HepG2 (cell line): ENCODE measurements around the gene CACNA1D. TPM values are rescaled to one million over a fixed set of nuclear protein-coding genes. Genes with fewer than 3 reads are reported as not detected.

Experiments
- DMAP1 ChIP-seq: IDR thresholded peaks from 2 replicates; pipeline ENCODE4 v1.6.1; 2016
- DNMT1 ChIP-seq: sonication (generic); formaldehyde crosslinking; IDR thresholded peaks from 2 replicates; pipeline ENCODE4 v1.5.1; 2020; ENCODE audit warnings: mild to moderate bottlenecking, missing genetic modification reagents
- EZH2 ChIP-seq: conservative IDR thresholded peaks from 2 replicates; pipeline ENCODE4 v1.6.1; 2012; ENCODE audit warnings: mild to moderate bottlenecking, low read depth, low read length, moderate library complexity
- JDP2 ChIP-seq: sonication (generic); formaldehyde crosslinking; IDR thresholded peaks from 2 replicates; pipeline ENCODE4 v1.8.1; 2022; ENCODE audit warnings: missing genetic modification reagents, borderline replicate concordance
- KLF11 ChIP-seq: IDR thresholded peaks from 2 replicates; pipeline ENCODE4 v1.6.1; 2016; ENCODE audit warnings: missing compliant biosample characterization
- KLF9 ChIP-seq: IDR thresholded peaks from 2 replicates; pipeline ENCODE4 v1.6.1; 2016; ENCODE audit warnings: low read depth
- NKX3-1 ChIP-seq: sonication (generic); formaldehyde crosslinking; IDR thresholded peaks from 2 replicates; pipeline ENCODE4 v1.5.0; 2020; ENCODE audit warnings: missing genetic modification reagents
- NR1H2 ChIP-seq: sonication (generic); formaldehyde crosslinking; IDR thresholded peaks from 2 replicates; pipeline ENCODE4 v1.8.1; 2022; ENCODE audit warnings: low read depth, missing genetic modification reagents, borderline replicate concordance
- POLR2AphosphoS2 ChIP-seq: IDR thresholded peaks from 2 replicates; pipeline ENCODE4 v1.6.1; 2011; ENCODE audit warnings: low read depth, low read length, improper control_type of control experiment
- RARG ChIP-seq: sonication (generic); formaldehyde crosslinking; IDR thresholded peaks from 2 replicates; pipeline ENCODE4 v1.4.0; 2020; ENCODE audit warnings: low read depth, mild to moderate bottlenecking, missing genetic modification reagents
- REPIN1 ChIP-seq: sonication (generic); formaldehyde crosslinking; IDR thresholded peaks from 2 replicates; pipeline ENCODE4 v1.8.0; 2022; ENCODE audit warnings: missing genetic modification reagents, low read depth, mild to moderate bottlenecking, borderline replicate concordance
- USF2 ChIP-seq, 2 experiments: sonication (generic) in 1 of 2; formaldehyde crosslinking in 1 of 2; IDR thresholded peaks; 2 replicates each; pipeline versions ENCODE4 v1.5.1 to v1.6.1; 2011 to 2020; ENCODE audit warnings: borderline replicate concordance in 1 of 2, low read depth in 1 of 2, low read length in 1 of 2, mild to moderate bottlenecking in 1 of 2, missing genetic modification reagents in 1 of 2, moderate library complexity in 1 of 2
- ZFP62 ChIP-seq: sonication (generic); formaldehyde crosslinking; IDR thresholded peaks from 2 replicates; pipeline ENCODE4 v1.4.0; 2020; ENCODE audit warnings: missing genetic modification reagents
- ZNF101 ChIP-seq: sonication (generic); formaldehyde crosslinking; IDR thresholded peaks from 2 replicates; pipeline ENCODE4 v1.4.0; 2020; ENCODE audit warnings: mild to moderate bottlenecking, low read depth, missing genetic modification reagents, borderline replicate concordance
- ZNF296 ChIP-seq: sonication (generic); formaldehyde crosslinking; conservative IDR thresholded peaks from 2 replicates; pipeline ENCODE4 v1.5.0; 2020; ENCODE audit warnings: mild to moderate bottlenecking, missing genetic modification reagents
- ZNF451 ChIP-seq: sonication (generic); formaldehyde crosslinking; IDR thresholded peaks from 2 replicates; pipeline ENCODE4 v1.5.0; 2020; ENCODE audit warnings: mild to moderate bottlenecking, missing genetic modification reagents
- ZNF713 ChIP-seq: sonication (generic); formaldehyde crosslinking; IDR thresholded peaks from 2 replicates; pipeline ENCODE4 v1.4.0; 2020; ENCODE audit warnings: mild to moderate bottlenecking, missing genetic modification reagents
- ZNF766 ChIP-seq: sonication (generic); formaldehyde crosslinking; IDR thresholded peaks from 2 replicates; pipeline ENCODE4 v1.5.0; 2020; ENCODE audit warnings: missing genetic modification reagents, borderline replicate concordance
- ZNF891 ChIP-seq: sonication (generic); formaldehyde crosslinking; IDR thresholded peaks from 2 replicates; pipeline ENCODE4 v1.5.0; 2020; ENCODE audit warnings: mild to moderate bottlenecking, missing genetic modification reagents
- polyA plus RNA-seq, 8 experiments: library from polyadenylated mRNA; depleted of rRNA in 3 of 8; stranded (reverse) in 7 of 8; unstranded in 1 of 8; fragments of >200 nt; fragmentation: Illumina TruSeq in 4 of 8; extraction: Trizol in 4 of 8; gene quantifications; 2 replicates each; pipeline versions ENCODE4 v1.2.1 to v1.2.3, GENCODE V29; 2011 to 2016; ENCODE audit warnings: low read depth in 4 of 8, missing spikeins in 1 of 8, mixed read lengths in 1 of 8; ENCODE audit not compliant: insufficient read depth in 1 of 8
- total RNA-seq, 5 experiments: library from RNA; depleted of rRNA; stranded (reverse); fragments of >200 nt; fragmentation: Illumina TruSeq; extraction: Trizol; gene quantifications; 2 replicates each; pipeline ENCODE4 v1.2.3, GENCODE V29; 2016; ENCODE audit warnings: low read depth in 1 of 5
- TF ChIP-seq, protein P1 (sequence below): sonication (generic); formaldehyde crosslinking; IDR thresholded peaks from 2 replicates; pipeline ENCODE4 v1.4.0; 2020; ENCODE audit warnings: mild to moderate bottlenecking, missing genetic modification reagents
- TF ChIP-seq, protein P2 (sequence below): sonication (generic); formaldehyde crosslinking; IDR thresholded peaks from 2 replicates; pipeline ENCODE4 v1.5.0; 2020; ENCODE audit warnings: mild to moderate bottlenecking, missing genetic modification reagents, moderate library complexity

The CACNA1D gene
- total and polyA plus RNA-seq, 2 of the 13 experiments (the other 11 are each of a cell fraction or from before 2014, with no cell fraction given), result 0.26 to 0.38 TPM

DNA sequence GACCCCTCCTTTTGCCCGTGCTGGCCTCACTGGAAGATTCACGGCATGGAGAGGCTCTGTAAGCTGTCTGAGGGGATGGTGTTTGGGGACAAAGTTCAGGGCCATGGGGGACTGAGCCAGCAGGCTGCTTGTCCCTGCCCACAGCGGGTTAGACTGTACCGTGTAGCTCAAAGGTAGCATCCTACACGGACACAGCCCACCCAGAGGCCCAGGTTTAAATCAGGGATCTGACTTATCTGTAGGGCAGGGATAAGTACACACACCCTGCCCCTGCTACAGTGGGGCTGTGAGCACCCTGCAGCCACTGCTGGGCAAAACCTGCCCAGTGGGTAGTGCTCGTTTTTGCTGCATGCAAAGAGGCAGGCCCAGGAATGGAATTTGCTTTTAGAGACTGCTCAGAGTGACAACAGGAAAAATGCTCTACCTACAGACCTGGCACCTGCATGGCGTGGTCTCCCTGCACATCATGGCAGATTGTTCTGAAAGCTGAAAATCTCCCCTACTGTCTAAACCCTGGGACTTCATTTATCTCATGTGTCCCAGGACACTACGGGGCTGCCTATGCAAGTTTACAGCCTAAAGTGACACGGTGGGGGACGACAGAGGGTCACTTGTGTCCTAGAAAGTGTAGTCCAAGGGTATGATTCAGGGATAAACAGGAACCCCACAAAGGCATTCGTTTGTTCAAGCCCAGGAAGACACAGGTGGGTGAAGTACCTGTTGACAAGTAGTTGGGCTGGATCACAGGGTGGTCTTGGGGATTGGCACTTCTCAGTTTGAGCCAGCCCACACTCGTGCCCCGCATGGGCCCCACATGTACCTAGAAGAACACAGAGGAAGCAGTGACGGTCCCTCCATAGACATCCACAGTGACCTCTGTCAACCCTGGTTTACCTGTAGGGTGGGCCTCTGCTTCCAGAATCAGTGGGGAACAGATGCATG is 324.1 kb downstream of the CACNA1D start (continued):
- no peak for TF ChIP-seq ZNF296 (CRISPR knock-in tag)
- TF ChIP-seq POLR2AphosphoS2, result peak; percentile 66; the same call in 1 of the 2 replicates
- no peak for TF ChIP-seq USF2 (IDR thresholded peaks at IDR 0.05; ENCODE audit: low read depth, low read length)
- TF ChIP-seq USF2 (CRISPR knock-in tag; IDR thresholded peaks at IDR 0.05; ENCODE audit: borderline replicate concordance), result no peak
- no peak for TF ChIP-seq DMAP1 (CRISPR knock-in tag)
- TF ChIP-seq ZNF101 (CRISPR knock-in tag), result no peak
- TF ChIP-seq, protein P1, sequence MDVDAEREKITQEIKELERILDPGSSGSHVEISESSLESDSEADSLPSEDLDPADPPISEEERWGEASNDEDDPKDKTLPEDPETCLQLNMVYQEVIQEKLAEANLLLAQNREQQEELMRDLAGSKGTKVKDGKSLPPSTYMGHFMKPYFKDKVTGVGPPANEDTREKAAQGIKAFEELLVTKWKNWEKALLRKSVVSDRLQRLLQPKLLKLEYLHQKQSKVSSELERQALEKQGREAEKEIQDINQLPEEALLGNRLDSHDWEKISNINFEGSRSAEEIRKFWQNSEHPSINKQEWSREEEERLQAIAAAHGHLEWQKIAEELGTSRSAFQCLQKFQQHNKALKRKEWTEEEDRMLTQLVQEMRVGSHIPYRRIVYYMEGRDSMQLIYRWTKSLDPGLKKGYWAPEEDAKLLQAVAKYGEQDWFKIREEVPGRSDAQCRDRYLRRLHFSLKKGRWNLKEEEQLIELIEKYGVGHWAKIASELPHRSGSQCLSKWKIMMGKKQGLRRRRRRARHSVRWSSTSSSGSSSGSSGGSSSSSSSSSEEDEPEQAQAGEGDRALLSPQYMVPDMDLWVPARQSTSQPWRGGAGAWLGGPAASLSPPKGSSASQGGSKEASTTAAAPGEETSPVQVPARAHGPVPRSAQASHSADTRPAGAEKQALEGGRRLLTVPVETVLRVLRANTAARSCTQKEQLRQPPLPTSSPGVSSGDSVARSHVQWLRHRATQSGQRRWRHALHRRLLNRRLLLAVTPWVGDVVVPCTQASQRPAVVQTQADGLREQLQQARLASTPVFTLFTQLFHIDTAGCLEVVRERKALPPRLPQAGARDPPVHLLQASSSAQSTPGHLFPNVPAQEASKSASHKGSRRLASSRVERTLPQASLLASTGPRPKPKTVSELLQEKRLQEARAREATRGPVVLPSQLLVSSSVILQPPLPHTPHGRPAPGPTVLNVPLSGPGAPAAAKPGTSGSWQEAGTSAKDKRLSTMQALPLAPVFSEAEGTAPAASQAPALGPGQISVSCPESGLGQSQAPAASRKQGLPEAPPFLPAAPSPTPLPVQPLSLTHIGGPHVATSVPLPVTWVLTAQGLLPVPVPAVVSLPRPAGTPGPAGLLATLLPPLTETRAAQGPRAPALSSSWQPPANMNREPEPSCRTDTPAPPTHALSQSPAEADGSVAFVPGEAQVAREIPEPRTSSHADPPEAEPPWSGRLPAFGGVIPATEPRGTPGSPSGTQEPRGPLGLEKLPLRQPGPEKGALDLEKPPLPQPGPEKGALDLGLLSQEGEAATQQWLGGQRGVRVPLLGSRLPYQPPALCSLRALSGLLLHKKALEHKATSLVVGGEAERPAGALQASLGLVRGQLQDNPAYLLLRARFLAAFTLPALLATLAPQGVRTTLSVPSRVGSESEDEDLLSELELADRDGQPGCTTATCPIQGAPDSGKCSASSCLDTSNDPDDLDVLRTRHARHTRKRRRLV (CRISPR knock-in tag), result no peak
- no peak for TF ChIP-seq KLF11 (CRISPR knock-in tag)
- no peak for TF ChIP-seq KLF9 (CRISPR knock-in tag)
- no peak for TF ChIP-seq DNMT1 (CRISPR knock-in tag)
- no peak for TF ChIP-seq EZH2
- TF ChIP-seq NR1H2 (CRISPR knock-in tag), result no peak
- TF ChIP-seq, protein P2, sequence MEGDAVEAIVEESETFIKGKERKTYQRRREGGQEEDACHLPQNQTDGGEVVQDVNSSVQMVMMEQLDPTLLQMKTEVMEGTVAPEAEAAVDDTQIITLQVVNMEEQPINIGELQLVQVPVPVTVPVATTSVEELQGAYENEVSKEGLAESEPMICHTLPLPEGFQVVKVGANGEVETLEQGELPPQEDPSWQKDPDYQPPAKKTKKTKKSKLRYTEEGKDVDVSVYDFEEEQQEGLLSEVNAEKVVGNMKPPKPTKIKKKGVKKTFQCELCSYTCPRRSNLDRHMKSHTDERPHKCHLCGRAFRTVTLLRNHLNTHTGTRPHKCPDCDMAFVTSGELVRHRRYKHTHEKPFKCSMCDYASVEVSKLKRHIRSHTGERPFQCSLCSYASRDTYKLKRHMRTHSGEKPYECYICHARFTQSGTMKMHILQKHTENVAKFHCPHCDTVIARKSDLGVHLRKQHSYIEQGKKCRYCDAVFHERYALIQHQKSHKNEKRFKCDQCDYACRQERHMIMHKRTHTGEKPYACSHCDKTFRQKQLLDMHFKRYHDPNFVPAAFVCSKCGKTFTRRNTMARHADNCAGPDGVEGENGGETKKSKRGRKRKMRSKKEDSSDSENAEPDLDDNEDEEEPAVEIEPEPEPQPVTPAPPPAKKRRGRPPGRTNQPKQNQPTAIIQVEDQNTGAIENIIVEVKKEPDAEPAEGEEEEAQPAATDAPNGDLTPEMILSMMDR (CRISPR knock-in tag), result 0 out of 2 replicates have a peak, but pooled peaks have one; percentile 13
- TF ChIP-seq ZNF451 (CRISPR knock-in tag), result no peak
- TF ChIP-seq JDP2 (CRISPR knock-in tag), result no peak
- no peak for TF ChIP-seq ZNF713 (CRISPR knock-in tag)
- TF ChIP-seq RARG (CRISPR knock-in tag), result no peak
- peak; percentile 75; the same call in 1 of the 2 replicates for TF ChIP-seq REPIN1 (CRISPR knock-in tag)
- no peak for TF ChIP-seq NKX3-1 (CRISPR knock-in tag)
- no peak for TF ChIP-seq ZNF891 (CRISPR knock-in tag)
- no peak for TF ChIP-seq ZNF766 (CRISPR knock-in tag)
- TF ChIP-seq ZFP62 (CRISPR knock-in tag), result no peak
